Stimulated activated CD8-positive, alpha-beta memory T cell treated with anti-CD3 and anti-CD28 coated beads, Interleukin-2, amount 100 ng/mL, for 1 hour (primary cell): ENCODE measurements around the gene CLOCK.

Source experiments
- DNase-seq, 2 donors: peaks; one replicate each; pipeline ENCODE4 v3.0.0-alpha.2; 2020; ENCODE audit warnings: low read depth in 2 of 2

Gene CLOCK

GRCh38 chr4:55543858-55544257 is 2.9 kb downstream of the CLOCK start:
- DNase-seq: no peak

- DNase-seq: no peak
Measured at GRCh38 chr4:55540271-55540670, 6.4 kb downstream of the CLOCK start.

- DNase-seq: no peak
Measured at GRCh38 chr4:55539658-55540057, 7.1 kb downstream of the CLOCK start.

- DNase-seq: no peak
Measured at GRCh38 chr4:55538531-55538930, 8.2 kb downstream of the CLOCK start.

GRCh38 chr4:55534306-55534705 is 12.4 kb downstream of the CLOCK start:
- DNase-seq: no peak

- no peak for DNase-seq
Measured at GRCh38 chr4:55530691-55531090, 16.0 kb downstream of the CLOCK start.

GRCh38 chr4:55530167-55530566 is 16.5 kb downstream of the CLOCK start:
- no peak for DNase-seq

- no peak for DNase-seq
Measured at GRCh38 chr4:55528491-55528890, 18.2 kb downstream of the CLOCK start.

GRCh38 chr4:55524844-55525571 is 21.7 kb downstream of the CLOCK start:
- no peak for DNase-seq

GRCh38 chr4:55518442-55518841 is 28.3 kb downstream of the CLOCK start:
- DNase-seq: no peak

GRCh38 chr4:55517526-55518229 is 29.0 kb downstream of the CLOCK start:
- no peak for DNase-seq

- DNase-seq: no peak
Measured at GRCh38 chr4:55512922-55513571, 33.7 kb downstream of the CLOCK start.

- no peak for DNase-seq
Measured at GRCh38 chr4:55512077-55512476, 34.6 kb downstream of the CLOCK start.

- DNase-seq: no peak
Measured at GRCh38 chr4:55510685-55511084, 36.0 kb downstream of the CLOCK start.

GRCh38 chr4:55509266-55509665 is 37.4 kb downstream of the CLOCK start:
- DNase-seq: no peak

GRCh38 chr4:55507612-55508011 is 39.1 kb downstream of the CLOCK start:
- DNase-seq: no peak

- no peak for DNase-seq
Measured at GRCh38 chr4:55503169-55503568, 43.5 kb downstream of the CLOCK start.

- no peak for DNase-seq
Measured at GRCh38 chr4:55500072-55500471, 46.6 kb downstream of the CLOCK start.

GRCh38 chr4:55499495-55499894 is 47.2 kb downstream of the CLOCK start:
- no peak for DNase-seq

- no peak for DNase-seq
Measured at GRCh38 chr4:55498051-55498450, 48.7 kb downstream of the CLOCK start.

- no peak for DNase-seq
Measured at GRCh38 chr4:55491486-55491885, 55.2 kb downstream of the CLOCK start.

- no peak for DNase-seq
Measured at GRCh38 chr4:55488716-55489115, 58.0 kb downstream of the CLOCK start.

- no peak for DNase-seq
Measured at GRCh38 chr4:55485821-55486220, 60.9 kb downstream of the CLOCK start.
